K562 (cell line): ENCODE results near the gene CXCR3. TPM values are rescaled to one million over a fixed set of nuclear protein-coding genes. Genes with fewer than 3 reads are reported as not detected.

Source experiments
- NEUROD1 ChIP-seq: fragments of 150-350 bp; IDR thresholded peaks from 2 replicates; pipeline ENCODE4 v1.6.1; 2014; ENCODE audit warnings: borderline replicate concordance, low read length, low read depth; ENCODE audit not compliant: partially characterized antibody
- RAD21 ChIP-seq, 2 experiments: fragments of 250-450 bp in 1 of 2; fragments of 450-650 bp in 1 of 2; sonication (Bioruptor Pico) in 1 of 2; formaldehyde crosslinking in 1 of 2; IDR thresholded peaks in 1 of 2; conservative IDR thresholded peaks in 1 of 2; 2 replicates each; pipeline versions ENCODE4 v1.4.0 to v1.8.0; 2020 to 2022; ENCODE audit warnings: mild to moderate bottlenecking in 2 of 2, moderate library complexity in 1 of 2
- U2AF2 ChIP-seq: fragments of 200-400 bp; formaldehyde crosslinking; optimal IDR thresholded peaks from 2 replicates; pipeline ENCODE3; 2017; ENCODE audit warnings: low read depth, mild to moderate bottlenecking, low read length
- ZNF551 ChIP-seq: fragments of 250-450 bp; sonication (Bioruptor Pico); IDR thresholded peaks from 2 replicates; pipeline ENCODE4 v1.5.0; 2021; ENCODE audit warnings: mild to moderate bottlenecking, moderate library complexity
- polyA plus RNA-seq, 8 experiments: library from polyadenylated mRNA; depleted of rRNA in 4 of 8; stranded (reverse) in 5 of 8; unstranded in 3 of 8; fragments of >200 nt; fragmentation: Nextera tagmentation in 2 of 8; fragmentation: Illumina TruSeq in 1 of 8; extraction: Ambion mirVana in 2 of 8; extraction: Trizol in 1 of 8; gene quantifications; 2 replicates each; pipeline versions ENCODE4 v1.2.1 to v1.2.3, GENCODE V29; 2011 to 2014; ENCODE audit warnings: inconsistent platforms in 1 of 8, missing spikeins in 1 of 8
- total RNA-seq, 7 experiments: library from RNA; depleted of rRNA in 6 of 7; stranded (reverse); fragments of >200 nt in 6 of 7; fragmentation: Illumina TruSeq in 2 of 7; extraction: Trizol in 2 of 7; gene quantifications; 2 replicates each; pipeline versions ENCODE4 v1.2.1 to v1.2.3, GENCODE V29; 2011 to 2021; ENCODE audit warnings: low replicate concordance in 1 of 7
- TF ChIP-seq, protein P1 (sequence below): fragments of 450-650 bp; IDR thresholded peaks from 2 replicates; pipeline ENCODE4 v1.6.1; 2016; ENCODE audit warnings: mild to moderate bottlenecking, moderate library complexity
- TF ChIP-seq, protein P2 (sequence below): fragments of 450-650 bp; IDR thresholded peaks from 2 replicates; pipeline ENCODE4 v1.6.1; 2018; ENCODE audit warnings: mild to moderate bottlenecking, low read depth; ENCODE audit not compliant: partially characterized antibody
- TF ChIP-seq, protein P3 (sequence below): fragments of 200-800 bp; sonication (Bioruptor generic); IDR thresholded peaks from 2 replicates; pipeline ENCODE4 v1.6.1; 2016; ENCODE audit warnings: missing genetic modification characterization, missing compliant biosample characterization

The CXCR3 gene
- total and polyA plus RNA-seq, 9 of the 15 experiments (the other 6 are each of a cell fraction or from before 2014, with no cell fraction given), result not detected

DNA sequence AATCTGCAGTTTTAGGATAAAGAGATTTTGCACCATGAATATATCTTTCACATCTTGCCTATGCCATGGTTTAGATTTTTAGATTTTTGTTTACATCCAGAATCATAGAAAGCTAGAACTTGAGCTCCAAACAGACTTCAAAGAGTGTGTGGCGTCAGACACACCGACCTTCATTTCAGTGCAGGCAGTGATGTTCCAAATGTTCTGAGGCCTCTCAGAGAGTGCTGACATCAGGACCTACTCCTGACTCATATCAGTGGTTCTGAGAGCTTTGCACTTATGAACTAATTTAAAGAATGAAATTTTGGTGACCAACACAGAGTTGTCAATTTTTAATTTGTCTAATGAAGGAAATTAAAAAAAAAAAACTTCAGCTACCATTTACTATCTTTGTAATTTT lies 18.3 kb downstream of the CXCR3 start (continued):
- TF ChIP-seq, protein P1, sequence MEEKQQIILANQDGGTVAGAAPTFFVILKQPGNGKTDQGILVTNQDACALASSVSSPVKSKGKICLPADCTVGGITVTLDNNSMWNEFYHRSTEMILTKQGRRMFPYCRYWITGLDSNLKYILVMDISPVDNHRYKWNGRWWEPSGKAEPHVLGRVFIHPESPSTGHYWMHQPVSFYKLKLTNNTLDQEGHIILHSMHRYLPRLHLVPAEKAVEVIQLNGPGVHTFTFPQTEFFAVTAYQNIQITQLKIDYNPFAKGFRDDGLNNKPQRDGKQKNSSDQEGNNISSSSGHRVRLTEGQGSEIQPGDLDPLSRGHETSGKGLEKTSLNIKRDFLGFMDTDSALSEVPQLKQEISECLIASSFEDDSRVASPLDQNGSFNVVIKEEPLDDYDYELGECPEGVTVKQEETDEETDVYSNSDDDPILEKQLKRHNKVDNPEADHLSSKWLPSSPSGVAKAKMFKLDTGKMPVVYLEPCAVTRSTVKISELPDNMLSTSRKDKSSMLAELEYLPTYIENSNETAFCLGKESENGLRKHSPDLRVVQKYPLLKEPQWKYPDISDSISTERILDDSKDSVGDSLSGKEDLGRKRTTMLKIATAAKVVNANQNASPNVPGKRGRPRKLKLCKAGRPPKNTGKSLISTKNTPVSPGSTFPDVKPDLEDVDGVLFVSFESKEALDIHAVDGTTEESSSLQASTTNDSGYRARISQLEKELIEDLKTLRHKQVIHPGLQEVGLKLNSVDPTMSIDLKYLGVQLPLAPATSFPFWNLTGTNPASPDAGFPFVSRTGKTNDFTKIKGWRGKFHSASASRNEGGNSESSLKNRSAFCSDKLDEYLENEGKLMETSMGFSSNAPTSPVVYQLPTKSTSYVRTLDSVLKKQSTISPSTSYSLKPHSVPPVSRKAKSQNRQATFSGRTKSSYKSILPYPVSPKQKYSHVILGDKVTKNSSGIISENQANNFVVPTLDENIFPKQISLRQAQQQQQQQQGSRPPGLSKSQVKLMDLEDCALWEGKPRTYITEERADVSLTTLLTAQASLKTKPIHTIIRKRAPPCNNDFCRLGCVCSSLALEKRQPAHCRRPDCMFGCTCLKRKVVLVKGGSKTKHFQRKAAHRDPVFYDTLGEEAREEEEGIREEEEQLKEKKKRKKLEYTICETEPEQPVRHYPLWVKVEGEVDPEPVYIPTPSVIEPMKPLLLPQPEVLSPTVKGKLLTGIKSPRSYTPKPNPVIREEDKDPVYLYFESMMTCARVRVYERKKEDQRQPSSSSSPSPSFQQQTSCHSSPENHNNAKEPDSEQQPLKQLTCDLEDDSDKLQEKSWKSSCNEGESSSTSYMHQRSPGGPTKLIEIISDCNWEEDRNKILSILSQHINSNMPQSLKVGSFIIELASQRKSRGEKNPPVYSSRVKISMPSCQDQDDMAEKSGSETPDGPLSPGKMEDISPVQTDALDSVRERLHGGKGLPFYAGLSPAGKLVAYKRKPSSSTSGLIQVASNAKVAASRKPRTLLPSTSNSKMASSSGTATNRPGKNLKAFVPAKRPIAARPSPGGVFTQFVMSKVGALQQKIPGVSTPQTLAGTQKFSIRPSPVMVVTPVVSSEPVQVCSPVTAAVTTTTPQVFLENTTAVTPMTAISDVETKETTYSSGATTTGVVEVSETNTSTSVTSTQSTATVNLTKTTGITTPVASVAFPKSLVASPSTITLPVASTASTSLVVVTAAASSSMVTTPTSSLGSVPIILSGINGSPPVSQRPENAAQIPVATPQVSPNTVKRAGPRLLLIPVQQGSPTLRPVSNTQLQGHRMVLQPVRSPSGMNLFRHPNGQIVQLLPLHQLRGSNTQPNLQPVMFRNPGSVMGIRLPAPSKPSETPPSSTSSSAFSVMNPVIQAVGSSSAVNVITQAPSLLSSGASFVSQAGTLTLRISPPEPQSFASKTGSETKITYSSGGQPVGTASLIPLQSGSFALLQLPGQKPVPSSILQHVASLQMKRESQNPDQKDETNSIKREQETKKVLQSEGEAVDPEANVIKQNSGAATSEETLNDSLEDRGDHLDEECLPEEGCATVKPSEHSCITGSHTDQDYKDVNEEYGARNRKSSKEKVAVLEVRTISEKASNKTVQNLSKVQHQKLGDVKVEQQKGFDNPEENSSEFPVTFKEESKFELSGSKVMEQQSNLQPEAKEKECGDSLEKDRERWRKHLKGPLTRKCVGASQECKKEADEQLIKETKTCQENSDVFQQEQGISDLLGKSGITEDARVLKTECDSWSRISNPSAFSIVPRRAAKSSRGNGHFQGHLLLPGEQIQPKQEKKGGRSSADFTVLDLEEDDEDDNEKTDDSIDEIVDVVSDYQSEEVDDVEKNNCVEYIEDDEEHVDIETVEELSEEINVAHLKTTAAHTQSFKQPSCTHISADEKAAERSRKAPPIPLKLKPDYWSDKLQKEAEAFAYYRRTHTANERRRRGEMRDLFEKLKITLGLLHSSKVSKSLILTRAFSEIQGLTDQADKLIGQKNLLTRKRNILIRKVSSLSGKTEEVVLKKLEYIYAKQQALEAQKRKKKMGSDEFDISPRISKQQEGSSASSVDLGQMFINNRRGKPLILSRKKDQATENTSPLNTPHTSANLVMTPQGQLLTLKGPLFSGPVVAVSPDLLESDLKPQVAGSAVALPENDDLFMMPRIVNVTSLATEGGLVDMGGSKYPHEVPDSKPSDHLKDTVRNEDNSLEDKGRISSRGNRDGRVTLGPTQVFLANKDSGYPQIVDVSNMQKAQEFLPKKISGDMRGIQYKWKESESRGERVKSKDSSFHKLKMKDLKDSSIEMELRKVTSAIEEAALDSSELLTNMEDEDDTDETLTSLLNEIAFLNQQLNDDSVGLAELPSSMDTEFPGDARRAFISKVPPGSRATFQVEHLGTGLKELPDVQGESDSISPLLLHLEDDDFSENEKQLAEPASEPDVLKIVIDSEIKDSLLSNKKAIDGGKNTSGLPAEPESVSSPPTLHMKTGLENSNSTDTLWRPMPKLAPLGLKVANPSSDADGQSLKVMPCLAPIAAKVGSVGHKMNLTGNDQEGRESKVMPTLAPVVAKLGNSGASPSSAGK, result no peak
- TF ChIP-seq U2AF2 (no peak), ZNF551 (CRISPR knock-in tag) (no peak), NEUROD1 (no peak), RAD21 (CRISPR knock-in tag; conservative IDR thresholded peaks at IDR 0.05 in 1 of 2, IDR thresholded peaks at IDR 0.05 in 1 of 2) (no peak)
- TF ChIP-seq, protein P2, sequence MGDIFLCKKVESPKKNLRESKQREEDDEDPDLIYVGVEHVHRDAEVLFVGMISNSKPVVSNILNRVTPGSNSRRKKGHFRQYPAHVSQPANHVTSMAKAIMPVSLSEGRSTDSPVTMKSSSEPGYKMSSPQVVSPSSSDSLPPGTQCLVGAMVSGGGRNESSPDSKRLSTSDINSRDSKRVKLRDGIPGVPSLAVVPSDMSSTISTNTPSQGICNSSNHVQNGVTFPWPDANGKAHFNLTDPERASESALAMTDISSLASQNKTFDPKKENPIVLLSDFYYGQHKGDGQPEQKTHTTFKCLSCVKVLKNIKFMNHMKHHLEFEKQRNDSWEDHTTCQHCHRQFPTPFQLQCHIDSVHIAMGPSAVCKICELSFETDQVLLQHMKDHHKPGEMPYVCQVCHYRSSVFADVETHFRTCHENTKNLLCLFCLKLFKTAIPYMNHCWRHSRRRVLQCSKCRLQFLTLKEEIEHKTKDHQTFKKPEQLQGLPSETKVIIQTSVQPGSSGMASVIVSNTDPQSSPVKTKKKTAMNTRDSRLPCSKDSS, result no peak
- TF ChIP-seq, protein P3, sequence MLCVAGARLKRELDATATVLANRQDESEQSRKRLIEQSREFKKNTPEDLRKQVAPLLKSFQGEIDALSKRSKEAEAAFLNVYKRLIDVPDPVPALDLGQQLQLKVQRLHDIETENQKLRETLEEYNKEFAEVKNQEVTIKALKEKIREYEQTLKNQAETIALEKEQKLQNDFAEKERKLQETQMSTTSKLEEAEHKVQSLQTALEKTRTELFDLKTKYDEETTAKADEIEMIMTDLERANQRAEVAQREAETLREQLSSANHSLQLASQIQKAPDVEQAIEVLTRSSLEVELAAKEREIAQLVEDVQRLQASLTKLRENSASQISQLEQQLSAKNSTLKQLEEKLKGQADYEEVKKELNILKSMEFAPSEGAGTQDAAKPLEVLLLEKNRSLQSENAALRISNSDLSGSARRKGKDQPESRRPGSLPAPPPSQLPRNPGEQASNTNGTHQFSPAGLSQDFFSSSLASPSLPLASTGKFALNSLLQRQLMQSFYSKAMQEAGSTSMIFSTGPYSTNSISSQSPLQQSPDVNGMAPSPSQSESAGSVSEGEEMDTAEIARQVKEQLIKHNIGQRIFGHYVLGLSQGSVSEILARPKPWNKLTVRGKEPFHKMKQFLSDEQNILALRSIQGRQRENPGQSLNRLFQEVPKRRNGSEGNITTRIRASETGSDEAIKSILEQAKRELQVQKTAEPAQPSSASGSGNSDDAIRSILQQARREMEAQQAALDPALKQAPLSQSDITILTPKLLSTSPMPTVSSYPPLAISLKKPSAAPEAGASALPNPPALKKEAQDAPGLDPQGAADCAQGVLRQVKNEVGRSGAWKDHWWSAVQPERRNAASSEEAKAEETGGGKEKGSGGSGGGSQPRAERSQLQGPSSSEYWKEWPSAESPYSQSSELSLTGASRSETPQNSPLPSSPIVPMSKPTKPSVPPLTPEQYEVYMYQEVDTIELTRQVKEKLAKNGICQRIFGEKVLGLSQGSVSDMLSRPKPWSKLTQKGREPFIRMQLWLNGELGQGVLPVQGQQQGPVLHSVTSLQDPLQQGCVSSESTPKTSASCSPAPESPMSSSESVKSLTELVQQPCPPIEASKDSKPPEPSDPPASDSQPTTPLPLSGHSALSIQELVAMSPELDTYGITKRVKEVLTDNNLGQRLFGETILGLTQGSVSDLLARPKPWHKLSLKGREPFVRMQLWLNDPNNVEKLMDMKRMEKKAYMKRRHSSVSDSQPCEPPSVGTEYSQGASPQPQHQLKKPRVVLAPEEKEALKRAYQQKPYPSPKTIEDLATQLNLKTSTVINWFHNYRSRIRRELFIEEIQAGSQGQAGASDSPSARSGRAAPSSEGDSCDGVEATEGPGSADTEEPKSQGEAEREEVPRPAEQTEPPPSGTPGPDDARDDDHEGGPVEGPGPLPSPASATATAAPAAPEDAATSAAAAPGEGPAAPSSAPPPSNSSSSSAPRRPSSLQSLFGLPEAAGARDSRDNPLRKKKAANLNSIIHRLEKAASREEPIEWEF, result no peak
